IMR-90 (cell line): ENCODE results near the gene ADCYAP1R1. TPM values are rescaled to one million over a fixed set of nuclear protein-coding genes. Genes with fewer than 3 reads are reported as not detected.

Source experiments
- ATAC-seq: fragments of 200-7000 bp; cut with Tn5 transposase; 2 replicates; pipeline ENCODE4 v1.9.1; 2020; ENCODE audit warnings: low read depth, mild to moderate bottlenecking, moderate library complexity
- BruUV-seq: library from RNA; stranded (reverse); fragments of 400-500 nt; replicated peaks from 2 replicates; lab custom pipeline; 2021; lab: Mats Ljungman, UMichigan
- CTCF ChIA-PET: fragments of 300-600 bp; formaldehyde crosslinking; extraction: SDS; loops from one replicate; lab custom pipeline; 2021; ENCODE audit warnings: antibody characterized with exemption; lab: Yijun Ruan, JAX
- POLR2A ChIA-PET: fragments of 300-600 bp; sonication (Branson Sonifier 250); formaldehyde crosslinking; loops from one replicate; lab custom pipeline; 2022; ENCODE audit warnings: antibody characterized with exemption; ENCODE audit not compliant: unreplicated experiment; lab: Charles Lee
- DNase-seq: peaks from one replicate; pipeline ENCODE4 v3.0.0; 2013
- H2AFZ ChIP-seq: replicated peaks from 2 replicates; pipeline ENCODE3; 2013; ENCODE audit warnings: low read length, mild to moderate bottlenecking; ENCODE audit not compliant: poor library complexity
- H2AK5ac ChIP-seq: 2 replicates; pipeline ENCODE4 v1.6.1; 2013; ENCODE audit warnings: low read depth, low read length, inconsistent platforms
- H2AK9ac ChIP-seq: replicated peaks from 2 replicates; pipeline ENCODE3; 2013; ENCODE audit warnings: mild to moderate bottlenecking, low read depth, low read length, moderate library complexity; ENCODE audit not compliant: poor library complexity
- H2BK120ac ChIP-seq: 2 replicates; pipeline ENCODE4 v1.6.1; 2013; ENCODE audit warnings: low read depth, low read length, inconsistent platforms
- H2BK15ac ChIP-seq: 3 replicates; pipeline ENCODE4 v1.6.1; 2013; ENCODE audit warnings: low read depth, low read length, inconsistent platforms
- H2BK20ac ChIP-seq: 2 replicates; pipeline ENCODE4 v1.6.1; 2013; ENCODE audit warnings: low read depth, mild to moderate bottlenecking, inconsistent platforms, low read length, moderate library complexity
- H2BK5ac ChIP-seq: 2 replicates; pipeline ENCODE4 v1.6.1; 2013; ENCODE audit warnings: mild to moderate bottlenecking, low read depth, low read length, inconsistent platforms; ENCODE audit not compliant: poor library complexity, severe bottlenecking
- H3K14ac ChIP-seq: replicated peaks from 2 replicates; pipeline ENCODE4 v1.6.1; 2013; ENCODE audit warnings: low read depth, low read length, inconsistent platforms
- H3K18ac ChIP-seq: 2 replicates; pipeline ENCODE4 v1.6.1; 2013; ENCODE audit warnings: low read depth, low read length, control low read depth
- H3K23ac ChIP-seq: 2 replicates; pipeline ENCODE4 v1.6.1; 2013; ENCODE audit warnings: low read depth, low read length, inconsistent platforms
- H3K27ac ChIP-seq: 2 replicates; pipeline ENCODE4 v1.5.1; 2013; ENCODE audit warnings: mild to moderate bottlenecking, control low read depth, low read length; ENCODE audit not compliant: insufficient read depth
- H3K27me3 ChIP-seq: 2 replicates; pipeline ENCODE4 v1.6.1; 2013; ENCODE audit warnings: low read length; ENCODE audit not compliant: control insufficient read depth, insufficient read depth
- H3K36me3 ChIP-seq: 2 replicates; pipeline ENCODE4 v1.6.1; 2013; ENCODE audit warnings: low read length, mixed read lengths; ENCODE audit not compliant: control insufficient read depth, insufficient read depth
- H3K4ac ChIP-seq: 2 replicates; pipeline ENCODE4 v1.6.1; 2013; ENCODE audit warnings: low read depth, low read length, inconsistent platforms
- H3K4me1 ChIP-seq: 2 replicates; pipeline ENCODE4 v1.6.1; 2013; ENCODE audit warnings: low read length, mixed read lengths; ENCODE audit not compliant: control insufficient read depth, insufficient read depth
- H3K4me2 ChIP-seq: 2 replicates; pipeline ENCODE4 v1.6.1; 2013; ENCODE audit warnings: low read depth, mild to moderate bottlenecking, control low read depth, low read length, moderate library complexity
- H3K4me3 ChIP-seq: 2 replicates; pipeline ENCODE4 v1.5.1; 2013; ENCODE audit warnings: low read depth, mild to moderate bottlenecking, control low read depth, low read length, moderate library complexity; ENCODE audit not compliant: insufficient read depth
- H3K56ac ChIP-seq: 2 replicates; pipeline ENCODE4 v1.6.1; 2013; ENCODE audit warnings: low read length, inconsistent platforms; ENCODE audit not compliant: insufficient read depth; ENCODE audit errors: extremely low read depth
- H3K79me1 ChIP-seq, 2 experiments: 2 replicates each; pipeline ENCODE4 v1.6.1; 2013; ENCODE audit warnings: low read length in 2 of 2, inconsistent platforms in 1 of 2, low read depth in 1 of 2
- H3K9ac ChIP-seq: 2 replicates; pipeline ENCODE4 v1.6.1; 2013; ENCODE audit warnings: low read depth, low read length, control low read depth
- H3K9me1 ChIP-seq: 2 replicates; pipeline ENCODE4 v1.6.1; 2013; ENCODE audit warnings: low read length, inconsistent platforms; ENCODE audit not compliant: insufficient read depth
- H3K9me3 ChIP-seq: 2 replicates; pipeline ENCODE4 v1.6.1; 2013; ENCODE audit warnings: low read length; ENCODE audit not compliant: control insufficient read depth, insufficient read depth
- H4K20me1 ChIP-seq: 2 replicates; pipeline ENCODE4 v1.6.1; 2013; ENCODE audit warnings: low read length, inconsistent platforms; ENCODE audit not compliant: insufficient read depth
- H4K5ac ChIP-seq: 2 replicates; pipeline ENCODE4 v1.6.1; 2013; ENCODE audit warnings: mild to moderate bottlenecking, low read depth, low read length, control low read depth
- H4K8ac ChIP-seq, 2 experiments: 2 replicates each; pipeline ENCODE4 v1.6.1; 2013; ENCODE audit warnings: low read depth in 2 of 2, low read length in 2 of 2, control low read depth in 1 of 2, inconsistent platforms in 1 of 2
- H4K91ac ChIP-seq: 2 replicates; pipeline ENCODE4 v1.6.1; 2013; ENCODE audit warnings: low read depth, low read length, inconsistent platforms; ENCODE audit not compliant: insufficient read depth
- BHLHE40 ChIP-seq: fragments of 150-350 bp; IDR thresholded peaks from 2 replicates; pipeline ENCODE4 v1.6.1; 2016; ENCODE audit warnings: mild to moderate bottlenecking, low read depth, low read length
- CHD1 ChIP-seq: IDR thresholded peaks from 2 replicates; pipeline ENCODE4 v1.6.1; 2012; ENCODE audit warnings: low read depth, low read length, improper control_type of control experiment
- FOS ChIP-seq: fragments of 150-350 bp; IDR thresholded peaks from 2 replicates; pipeline ENCODE4 v1.6.1; 2016; ENCODE audit warnings: low read depth, low read length
- MAZ ChIP-seq: IDR thresholded peaks from 2 replicates; pipeline ENCODE4 v1.6.1; 2012; ENCODE audit warnings: low read depth, mild to moderate bottlenecking, low read length, improper control_type of control experiment, moderate library complexity, borderline replicate concordance
- NFE2L2 ChIP-seq: fragments of 150-350 bp; IDR thresholded peaks from 2 replicates; pipeline ENCODE4 v1.6.1; 2016; ENCODE audit warnings: low read depth, mild to moderate bottlenecking, low read length
- RAD21 ChIP-seq: IDR thresholded peaks from 2 replicates; pipeline ENCODE4 v1.6.1; 2012; ENCODE audit warnings: low read length, improper control_type of control experiment
- RCOR1 ChIP-seq: IDR thresholded peaks from 2 replicates; pipeline ENCODE4 v1.6.1; 2012; ENCODE audit warnings: mild to moderate bottlenecking, low read length, improper control_type of control experiment; ENCODE audit not compliant: insufficient replicate concordance
- RFX5 ChIP-seq: IDR thresholded peaks from 2 replicates; pipeline ENCODE4 v1.8.0; 2012; ENCODE audit warnings: low read depth, mild to moderate bottlenecking, low read length, moderate library complexity
- SMC3 ChIP-seq: fragments of 150-350 bp; IDR thresholded peaks from 2 replicates; pipeline ENCODE4 v1.6.1; 2016; ENCODE audit warnings: low read depth, mild to moderate bottlenecking, antibody characterized with exemption, low read length, moderate library complexity
- WGBS, 2 experiments: methylation state at CpG; one replicate each; pipeline versions ENCODE4 v1.1.5 to v1.1.7; 2013; ENCODE audit warnings: missing lambda C conversion rate in 2 of 2; ENCODE audit not compliant: insufficient read length in 1 of 2; ENCODE audit errors: extremely low coverage in 2 of 2; 5-methylcytosine and 5-hydroxymethylcytosine counted together
- dilution Hi-C: fragments of 300-500 bp; cut with HindIII; formaldehyde crosslinking; loops from one replicate; pipeline ENCODE4 v1.14.3; 2018; ENCODE audit warnings: low sequenced_read_pairs; ENCODE audit not compliant: unreplicated experiment
- in situ Hi-C: fragments of 300-500 bp; cut with MboI; formaldehyde crosslinking; loops from 3 replicates; pipeline ENCODE4 v1.14.3; 2019; ENCODE audit warnings: low sequenced_read_pairs, inconsistent platforms, mixed read lengths
- intact Hi-C: fragments of 100-400 bp; cut with micrococcal nuclease; formaldehyde crosslinking; loops from 2 replicates; pipeline ENCODE4 v1.10.0; 2022
- polyA plus RNA-seq, 3 experiments: library from polyadenylated mRNA; depleted of rRNA; stranded (reverse); fragments of >200 nt; gene quantifications; 2 replicates each; pipeline ENCODE4 v1.2.3, GENCODE V29; 2012; ENCODE audit warnings: low replicate concordance in 1 of 3
- total RNA-seq: library from RNA; depleted of rRNA; stranded (reverse); fragments of >200 nt; gene quantifications from 2 replicates; pipeline ENCODE4 v1.2.3, GENCODE V29; 2012
- TF ChIP-seq, protein P1 (sequence below): fragments of 150-350 bp; IDR thresholded peaks from 2 replicates; pipeline ENCODE4 v1.6.1; 2017; ENCODE audit warnings: mild to moderate bottlenecking, antibody characterized with exemption, low read length, low read depth
- TF ChIP-seq, protein P2 (sequence below): fragments of 150-350 bp; IDR thresholded peaks from 2 replicates; pipeline ENCODE4 v1.6.1; 2016; ENCODE audit warnings: low read depth, mild to moderate bottlenecking, low read length, moderate library complexity, borderline replicate concordance

The ADCYAP1R1 gene
- total and polyA plus RNA-seq, 2 of the 4 experiments (the other 2 are of a cell fraction), result not detected

DNA sequence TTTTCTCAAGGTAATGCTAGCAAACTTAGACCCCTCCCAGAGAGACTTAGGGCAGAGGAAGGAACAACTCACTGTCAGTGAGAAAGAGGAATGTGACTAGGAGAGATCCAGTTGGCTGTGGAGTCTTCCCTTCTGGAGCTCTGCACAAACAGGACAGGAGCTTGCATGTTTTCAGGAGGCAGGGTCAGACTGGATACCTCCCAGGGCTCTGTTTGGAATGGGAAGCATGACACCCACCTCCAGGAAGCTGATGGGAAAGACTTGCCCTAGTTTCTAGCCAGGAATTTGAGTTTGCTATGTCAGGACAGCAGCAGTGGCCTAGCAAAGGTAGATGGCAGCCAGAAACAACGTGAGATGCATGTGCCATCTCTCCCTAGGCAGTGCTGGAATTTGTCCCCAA lies 47.7 kb upstream of the ADCYAP1R1 start:
- in situ Hi-C loops (no loop called here), intact Hi-C loops (no loop called here)
- H4K8ac ChIP-seq, result no peak overlapping the region

More for the DNA sequence above, 47.7 kb upstream of the ADCYAP1R1 start:
- no peak for DNase-seq
- Histone ChIP-seq H2AK5ac (no peak overlapping the region), H3K9me1 (no peaks in the 10 kb centered on the region), H2BK5ac (no peak overlapping the region), H2BK15ac (no peak overlapping the region), H4K91ac (no peak overlapping the region), H3K36me3 (no peaks in the 10 kb centered on the region), H3K56ac (no peak overlapping the region), H3K79me1 (no peaks in the 10 kb centered on the region), H2BK20ac (no peak overlapping the region), H3K9me3 (no peaks in the 10 kb centered on the region), H3K27ac (no peak overlapping the region), H4K5ac (no peak overlapping the region), H3K4me1 (no peaks in the 10 kb centered on the region), H4K20me1 (no peaks in the 10 kb centered on the region), H2BK120ac (no peak overlapping the region), H3K4me3 (no peak overlapping the region), H3K9ac (no peak overlapping the region), H3K27me3 (peaks cover 24% of the 10 kb centered on the region), H3K4ac (no peak overlapping the region), H3K23ac (no peak overlapping the region), H3K18ac (no peak overlapping the region), H2AFZ (no peak overlapping the region), H2AK9ac (no peak overlapping the region), H3K4me2 (no peak overlapping the region), H3K14ac (no peak overlapping the region)
- CTCF ChIA-PET, result no interaction called here
- TF ChIP-seq NFE2L2, result no peak
- no peak for TF ChIP-seq MAZ
- no peak for TF ChIP-seq RFX5
- no peak for TF ChIP-seq CHD1
- no peak for TF ChIP-seq RAD21
- TF ChIP-seq, protein P1, sequence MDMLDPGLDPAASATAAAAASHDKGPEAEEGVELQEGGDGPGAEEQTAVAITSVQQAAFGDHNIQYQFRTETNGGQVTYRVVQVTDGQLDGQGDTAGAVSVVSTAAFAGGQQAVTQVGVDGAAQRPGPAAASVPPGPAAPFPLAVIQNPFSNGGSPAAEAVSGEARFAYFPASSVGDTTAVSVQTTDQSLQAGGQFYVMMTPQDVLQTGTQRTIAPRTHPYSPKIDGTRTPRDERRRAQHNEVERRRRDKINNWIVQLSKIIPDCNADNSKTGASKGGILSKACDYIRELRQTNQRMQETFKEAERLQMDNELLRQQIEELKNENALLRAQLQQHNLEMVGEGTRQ, result no peak
- no peak for TF ChIP-seq SMC3
- no peak for TF ChIP-seq FOS
- TF ChIP-seq, protein P2, sequence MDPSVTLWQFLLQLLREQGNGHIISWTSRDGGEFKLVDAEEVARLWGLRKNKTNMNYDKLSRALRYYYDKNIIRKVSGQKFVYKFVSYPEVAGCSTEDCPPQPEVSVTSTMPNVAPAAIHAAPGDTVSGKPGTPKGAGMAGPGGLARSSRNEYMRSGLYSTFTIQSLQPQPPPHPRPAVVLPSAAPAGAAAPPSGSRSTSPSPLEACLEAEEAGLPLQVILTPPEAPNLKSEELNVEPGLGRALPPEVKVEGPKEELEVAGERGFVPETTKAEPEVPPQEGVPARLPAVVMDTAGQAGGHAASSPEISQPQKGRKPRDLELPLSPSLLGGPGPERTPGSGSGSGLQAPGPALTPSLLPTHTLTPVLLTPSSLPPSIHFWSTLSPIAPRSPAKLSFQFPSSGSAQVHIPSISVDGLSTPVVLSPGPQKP, result no peak
- TF ChIP-seq BHLHE40, result no peak
- TF ChIP-seq RCOR1, result no peak
- no peak for ATAC-seq
- dilution Hi-C loops, result no loop called here
- BruUV-seq, result no TSS peak
- POLR2A ChIA-PET, result no interaction called here
- WGBS, 2 experiments, result no CpG with 5 or more reads among the region's 1 CpG
